Activated T-helper 17 cell treated with anti-CD3 and anti-CD28 coated beads, Interleukin-2, amount 50 U/mL, for 72 hours (primary cell): Measurements from ENCODE around the gene GPC1. TPM values are rescaled to one million over a fixed set of nuclear protein-coding genes. Genes with fewer than 3 reads are reported as not detected.

Experiments
- ATAC-seq: fragments of 150-1000 bp; cut with Tn5 transposase; replicated peaks from 2 replicates; pipeline ENCODE4 v1.10.0; 2021; ENCODE audit warnings: mild to moderate bottlenecking, moderate library complexity
- H3K27ac Mint-ChIP-seq: one replicate; pipeline ENCODE4 v1.8.0; 2022; ENCODE audit warnings: mixed read lengths
- H3K27me3 Mint-ChIP-seq: one replicate; pipeline ENCODE4 v1.8.0; 2022; ENCODE audit warnings: mixed read lengths
- H3K36me3 Mint-ChIP-seq: one replicate; pipeline ENCODE4 v1.8.0; 2022; ENCODE audit warnings: low read depth, mild to moderate bottlenecking, mixed read lengths
- H3K4me1 Mint-ChIP-seq: one replicate; pipeline ENCODE4 v1.8.0; 2022; ENCODE audit warnings: mixed read lengths
- H3K4me3 Mint-ChIP-seq: one replicate; pipeline ENCODE4 v1.8.0; 2022; ENCODE audit warnings: mild to moderate bottlenecking, mixed read lengths
- H3K9me3 Mint-ChIP-seq: one replicate; pipeline ENCODE4 v1.8.0; 2022; ENCODE audit warnings: mixed read lengths
- total RNA-seq, 2 donors: library from RNA; stranded (reverse); gene quantifications; one replicate each; pipeline ENCODE4 v1.2.3, GENCODE V29; 2022

The GPC1 gene
- total RNA-seq, 2 donors from 2014 or later, result 4.0 to 4.6 TPM

DNA sequence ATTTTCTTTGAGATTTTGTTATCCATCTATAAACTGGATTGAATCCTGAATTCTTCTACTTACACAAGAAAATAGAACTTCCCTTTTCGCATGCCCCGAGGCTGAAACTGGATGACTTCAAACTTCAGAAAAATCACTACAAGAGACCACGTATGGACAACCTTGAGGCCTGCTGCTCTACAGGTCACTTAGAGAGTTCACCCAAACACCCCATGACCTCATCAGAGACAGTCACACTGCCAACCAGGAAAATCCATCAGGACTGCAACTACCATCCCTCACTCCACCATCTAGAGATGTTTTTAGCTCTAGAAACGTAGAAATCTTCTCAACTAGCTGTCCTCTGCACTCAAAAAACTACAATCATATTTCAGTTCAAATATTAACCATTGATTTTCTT is 18.6 kb upstream of the GPC1 start:
- H3K36me3 Mint-ChIP-seq, result no peaks in the 10 kb centered on the region
- H3K9me3 Mint-ChIP-seq, result peaks cover 6% of the 10 kb centered on the region
- H3K27ac Mint-ChIP-seq, result no peak overlapping the region
- no peaks in the 10 kb centered on the region for H3K4me1 Mint-ChIP-seq
- H3K4me3 Mint-ChIP-seq, result no peak overlapping the region
- no peak for ATAC-seq
- no peaks in the 10 kb centered on the region for H3K27me3 Mint-ChIP-seq

- no peak overlapping the region for H3K27ac Mint-ChIP-seq
- no peak for ATAC-seq
- no peak overlapping the region for H3K4me3 Mint-ChIP-seq
- H3K4me1 Mint-ChIP-seq, result no peaks in the 10 kb centered on the region
- peaks cover 6% of the 10 kb centered on the region for H3K9me3 Mint-ChIP-seq
- H3K27me3 Mint-ChIP-seq, result no peaks in the 10 kb centered on the region
- no peaks in the 10 kb centered on the region for H3K36me3 Mint-ChIP-seq
These were observed 17.2 kb upstream of the GPC1 start for GRCh38 chr2:240418311-240418710.

DNA sequence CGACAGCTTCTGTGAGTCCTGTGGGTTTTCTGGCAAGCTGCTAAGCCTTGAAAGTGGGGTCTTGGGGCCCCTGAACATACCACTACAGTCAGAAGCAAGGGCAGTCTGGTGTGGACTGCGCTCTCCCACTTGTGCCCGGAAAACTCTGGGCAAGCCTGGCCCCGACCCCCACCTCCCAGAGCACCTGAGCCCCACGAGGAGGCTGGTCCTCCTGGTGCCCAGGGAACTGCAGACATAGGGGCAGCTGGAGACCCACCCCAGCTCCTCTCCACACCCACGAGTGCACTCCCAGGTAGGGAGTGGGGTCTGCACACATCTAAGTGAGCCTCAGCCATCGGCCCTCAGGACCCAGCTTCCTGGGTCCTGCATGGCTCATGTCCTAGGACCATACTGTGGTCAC is 16.2 kb upstream of the GPC1 start:
- no peak overlapping the region for H3K4me3 Mint-ChIP-seq
- H3K27me3 Mint-ChIP-seq, result no peaks in the 10 kb centered on the region

GRCh38 chr2:240419723-240420122 is 15.7 kb upstream of the GPC1 start:
- no peak for ATAC-seq
- no peaks in the 10 kb centered on the region for H3K36me3 Mint-ChIP-seq
- peaks cover 6% of the 10 kb centered on the region for H3K9me3 Mint-ChIP-seq
- H3K4me1 Mint-ChIP-seq, result no peaks in the 10 kb centered on the region
- H3K27me3 Mint-ChIP-seq, result no peaks in the 10 kb centered on the region
- H3K4me3 Mint-ChIP-seq, result no peak overlapping the region
- H3K27ac Mint-ChIP-seq, result no peak overlapping the region

More for the DNA sequence above, 16.2 kb upstream of the GPC1 start:
- no peak for ATAC-seq
- H3K36me3 Mint-ChIP-seq, result no peaks in the 10 kb centered on the region
- no peak overlapping the region for H3K27ac Mint-ChIP-seq
- H3K9me3 Mint-ChIP-seq, result peaks cover 6% of the 10 kb centered on the region
- H3K4me1 Mint-ChIP-seq, result no peaks in the 10 kb centered on the region

DNA sequence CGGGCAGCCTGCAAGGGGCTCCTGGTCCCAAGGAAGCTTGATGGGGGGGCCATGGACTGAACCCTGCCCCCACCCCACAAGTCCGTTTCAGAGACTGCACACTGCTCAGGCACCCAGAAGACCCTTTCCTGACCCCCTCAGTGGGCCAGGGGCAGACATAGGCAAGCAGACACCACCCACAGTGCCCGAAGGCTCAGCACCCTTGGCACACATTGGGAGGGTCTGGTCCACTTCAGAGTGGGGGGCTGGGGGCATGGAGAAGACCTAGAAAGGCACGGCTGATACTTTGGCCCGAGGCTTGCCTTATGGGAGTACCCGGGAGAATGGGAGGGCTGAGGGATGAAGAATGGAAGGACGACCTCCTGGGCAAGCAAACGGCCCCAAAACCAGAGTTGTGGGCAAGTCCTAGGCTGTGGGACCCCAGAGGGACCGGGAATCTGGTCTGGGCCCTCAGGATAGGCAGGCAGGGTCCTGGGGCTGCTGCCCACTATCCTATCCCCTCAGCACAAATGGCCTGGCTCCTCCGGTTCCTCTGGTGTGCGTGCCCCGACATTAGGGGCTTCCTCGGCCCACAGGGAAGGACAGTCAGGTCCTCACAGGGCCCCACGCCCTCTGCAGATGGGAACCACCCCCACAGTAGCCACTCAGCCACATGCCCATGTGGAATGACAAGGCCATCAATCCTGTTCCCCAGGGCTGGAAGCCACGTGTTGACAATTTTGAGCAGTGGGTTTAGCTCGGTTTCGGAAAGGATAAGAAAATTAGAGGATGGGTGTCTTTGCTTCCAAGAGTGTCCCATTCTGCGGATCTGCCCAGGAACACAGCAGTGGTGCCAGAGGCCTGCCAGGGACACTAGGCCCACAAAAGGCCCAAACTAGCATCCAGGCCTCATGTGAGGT is 15.0 kb upstream of the GPC1 start:
- Mint-ChIP-seq H3K4me1 (no peaks in the 10 kb centered on the region), H3K36me3 (no peaks in the 10 kb centered on the region), H3K27me3 (no peaks in the 10 kb centered on the region), H3K27ac (no peak overlapping the region), H3K9me3 (peaks cover 6% of the 10 kb centered on the region), H3K4me3 (no peak overlapping the region)
- no peak for ATAC-seq

DNA sequence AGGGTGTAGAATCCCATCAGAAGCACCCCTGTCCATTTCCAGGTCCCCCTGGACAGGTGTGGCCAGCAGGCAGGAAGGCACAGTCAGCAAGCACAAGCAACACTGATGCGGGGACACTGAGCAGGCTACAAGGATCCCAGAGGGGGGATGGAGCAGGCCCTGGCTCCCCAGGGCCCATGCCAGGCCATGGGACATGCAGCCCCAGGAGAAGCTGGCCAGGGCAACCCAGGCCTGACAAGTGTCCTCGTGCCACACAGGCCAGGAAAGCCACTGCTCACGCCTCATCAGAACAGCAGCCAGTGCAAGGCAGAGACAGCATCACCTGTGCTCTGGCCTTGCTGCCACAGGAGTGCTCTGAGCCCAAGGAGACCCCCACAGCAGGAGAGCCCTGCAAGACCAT is 14.1 kb upstream of the GPC1 start:
- H3K27ac Mint-ChIP-seq, result no peak overlapping the region
- H3K4me1 Mint-ChIP-seq, result no peaks in the 10 kb centered on the region

GRCh38 chr2:240422658-240423329 is 12.7 kb upstream of the GPC1 start:
- ATAC-seq, result no peak
- Mint-ChIP-seq H3K27ac (no peak overlapping the region), H3K4me1 (peaks cover 7% of the 10 kb centered on the region), H3K4me3 (no peak overlapping the region), H3K27me3 (peaks cover 3% of the 10 kb centered on the region), H3K9me3 (peaks cover 6% of the 10 kb centered on the region), H3K36me3 (no peaks in the 10 kb centered on the region)

More for the DNA sequence above, 14.1 kb upstream of the GPC1 start:
- no peaks in the 10 kb centered on the region for H3K36me3 Mint-ChIP-seq
- ATAC-seq, result no peak
- no peak overlapping the region for H3K4me3 Mint-ChIP-seq
- peaks cover 3% of the 10 kb centered on the region for H3K27me3 Mint-ChIP-seq
- H3K9me3 Mint-ChIP-seq, result peaks cover 6% of the 10 kb centered on the region

- Mint-ChIP-seq H3K27me3 (peaks cover 3% of the 10 kb centered on the region), H3K27ac (no peak overlapping the region), H3K4me3 (no peak overlapping the region), H3K4me1 (peaks cover 16% of the 10 kb centered on the region), H3K36me3 (no peaks in the 10 kb centered on the region), H3K9me3 (no peaks in the 10 kb centered on the region)
- ATAC-seq, result no peak
These were observed 11.7 kb upstream of the GPC1 start for GRCh38 chr2:240423788-240424191.

DNA sequence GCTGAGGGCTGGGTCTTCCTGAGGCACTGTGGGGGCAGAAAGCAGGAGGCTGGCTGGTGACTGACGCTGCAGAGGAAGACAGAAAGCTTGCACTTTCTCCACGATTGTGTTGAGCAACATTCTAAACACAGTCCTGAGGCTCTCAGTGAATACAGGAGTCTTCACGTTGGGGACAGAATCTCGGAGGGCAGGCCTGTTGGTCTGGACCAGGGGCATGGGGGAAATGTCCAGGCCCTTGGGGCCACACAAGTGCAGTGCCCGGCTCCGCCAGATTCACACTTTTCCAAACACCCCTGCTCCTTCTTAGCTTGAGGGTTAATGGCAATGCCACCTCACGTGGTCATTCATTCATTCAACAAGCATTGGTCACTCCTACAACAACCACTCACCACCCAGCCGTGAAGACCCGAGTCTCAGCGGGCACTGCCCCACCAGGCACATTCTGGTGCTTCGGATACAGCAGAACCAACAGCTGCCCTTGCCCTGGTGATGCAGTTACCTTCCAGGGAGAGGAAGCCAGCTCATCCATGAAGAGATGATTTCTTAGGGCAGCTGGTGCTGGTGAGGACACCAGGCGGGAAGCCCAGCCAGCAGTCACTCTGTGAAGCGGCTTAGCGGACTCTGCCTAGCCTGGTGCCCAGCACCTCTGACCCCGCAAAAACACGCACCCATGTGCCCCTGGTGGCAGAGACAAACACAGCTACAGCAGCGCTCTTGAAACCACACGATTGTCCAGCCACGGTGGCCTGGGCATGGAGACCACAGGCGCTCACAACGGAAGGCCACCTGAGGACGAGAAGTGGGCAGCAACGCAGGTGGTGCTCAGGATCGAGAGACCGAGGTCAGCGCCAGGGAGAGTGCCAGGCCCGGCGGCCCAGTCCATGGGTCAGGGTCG is 10.9 kb upstream of the GPC1 start:
- H3K27me3 Mint-ChIP-seq, result peaks cover 3% of the 10 kb centered on the region
- peaks cover 19% of the 10 kb centered on the region for H3K4me1 Mint-ChIP-seq
- ATAC-seq, result no peak
- H3K9me3 Mint-ChIP-seq, result no peaks in the 10 kb centered on the region
- H3K4me3 Mint-ChIP-seq, result no peak overlapping the region
- no peaks in the 10 kb centered on the region for H3K36me3 Mint-ChIP-seq
- H3K27ac Mint-ChIP-seq, result no peak overlapping the region

DNA sequence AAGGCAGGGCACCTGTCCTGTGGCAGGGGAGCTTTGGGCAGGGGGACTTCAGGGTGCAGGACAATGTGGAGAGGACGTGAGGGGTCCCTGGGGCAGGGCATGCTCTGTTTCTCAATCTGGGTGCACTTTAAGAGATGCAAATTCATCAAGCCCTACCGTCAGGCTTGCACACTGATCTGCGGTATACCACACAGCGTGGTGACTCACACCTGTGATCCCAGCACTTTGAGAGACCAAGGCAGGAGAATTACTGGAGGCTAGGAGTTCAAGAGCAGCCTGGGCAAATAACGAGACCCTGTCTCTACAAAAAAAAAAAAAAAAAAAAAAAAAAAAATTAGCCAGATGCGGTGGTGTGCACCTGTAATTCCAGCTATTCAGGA is 10.2 kb upstream of the GPC1 start:
- H3K4me3 Mint-ChIP-seq, result no peak overlapping the region
- H3K36me3 Mint-ChIP-seq, result no peaks in the 10 kb centered on the region
- H3K27me3 Mint-ChIP-seq, result peaks cover 3% of the 10 kb centered on the region
- peaks cover 19% of the 10 kb centered on the region for H3K4me1 Mint-ChIP-seq
- H3K27ac Mint-ChIP-seq, result no peak overlapping the region
- H3K9me3 Mint-ChIP-seq, result no peaks in the 10 kb centered on the region
- ATAC-seq, result no peak

- H3K27me3 Mint-ChIP-seq, result peaks cover 3% of the 10 kb centered on the region
- H3K9me3 Mint-ChIP-seq, result no peaks in the 10 kb centered on the region
- H3K27ac Mint-ChIP-seq, result no peak overlapping the region
- H3K4me1 Mint-ChIP-seq, result peaks cover 19% of the 10 kb centered on the region
- H3K4me3 Mint-ChIP-seq, result no peak overlapping the region
- H3K36me3 Mint-ChIP-seq, result no peaks in the 10 kb centered on the region
- ATAC-seq, result no peak
These were observed 9.8 kb upstream of the GPC1 start for GRCh38 chr2:240425697-240426096.

GRCh38 chr2:240426845-240427721 is 8.4 kb upstream of the GPC1 start:
- ATAC-seq, result peak; percentile 74
- Mint-ChIP-seq H3K4me1 (peaks cover 19% of the 10 kb centered on the region), H3K27ac (peak overlapping the region; percentile 47), H3K36me3 (no peaks in the 10 kb centered on the region), H3K4me3 (peak overlapping the region; percentile 39), H3K9me3 (no peaks in the 10 kb centered on the region), H3K27me3 (peaks cover 3% of the 10 kb centered on the region)

DNA sequence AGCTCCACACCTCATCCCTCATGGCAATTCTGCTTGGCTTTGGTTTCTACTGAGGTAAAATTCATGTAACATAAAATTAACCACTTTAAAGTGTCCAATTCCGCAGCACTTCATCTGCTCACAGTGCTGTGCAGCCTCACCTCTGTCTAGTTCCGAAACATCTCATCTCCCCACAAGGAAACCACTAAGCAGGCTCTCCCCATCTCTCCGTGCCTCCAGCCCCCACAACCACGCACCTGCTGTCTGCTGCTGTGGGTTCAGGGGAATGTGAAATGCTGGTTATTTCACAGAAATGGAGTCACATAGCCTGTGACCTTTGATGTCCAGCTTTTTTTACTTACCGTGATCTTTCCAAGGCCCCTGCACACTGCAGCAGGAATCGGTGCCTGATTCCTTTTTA is 7.7 kb upstream of the GPC1 start:
- H3K36me3 Mint-ChIP-seq, result no peaks in the 10 kb centered on the region
- no peaks in the 10 kb centered on the region for H3K9me3 Mint-ChIP-seq
- peaks cover 6% of the 10 kb centered on the region for H3K27me3 Mint-ChIP-seq
- peak; percentile 65 for ATAC-seq
- peaks cover 19% of the 10 kb centered on the region for H3K4me1 Mint-ChIP-seq
- peak overlapping the region; percentile 39 for H3K4me3 Mint-ChIP-seq
- peak overlapping the region; percentile 66 for H3K27ac Mint-ChIP-seq
